Measurements from ENCODE around the gene ABCG1.

ABCG1 gene

DNA sequence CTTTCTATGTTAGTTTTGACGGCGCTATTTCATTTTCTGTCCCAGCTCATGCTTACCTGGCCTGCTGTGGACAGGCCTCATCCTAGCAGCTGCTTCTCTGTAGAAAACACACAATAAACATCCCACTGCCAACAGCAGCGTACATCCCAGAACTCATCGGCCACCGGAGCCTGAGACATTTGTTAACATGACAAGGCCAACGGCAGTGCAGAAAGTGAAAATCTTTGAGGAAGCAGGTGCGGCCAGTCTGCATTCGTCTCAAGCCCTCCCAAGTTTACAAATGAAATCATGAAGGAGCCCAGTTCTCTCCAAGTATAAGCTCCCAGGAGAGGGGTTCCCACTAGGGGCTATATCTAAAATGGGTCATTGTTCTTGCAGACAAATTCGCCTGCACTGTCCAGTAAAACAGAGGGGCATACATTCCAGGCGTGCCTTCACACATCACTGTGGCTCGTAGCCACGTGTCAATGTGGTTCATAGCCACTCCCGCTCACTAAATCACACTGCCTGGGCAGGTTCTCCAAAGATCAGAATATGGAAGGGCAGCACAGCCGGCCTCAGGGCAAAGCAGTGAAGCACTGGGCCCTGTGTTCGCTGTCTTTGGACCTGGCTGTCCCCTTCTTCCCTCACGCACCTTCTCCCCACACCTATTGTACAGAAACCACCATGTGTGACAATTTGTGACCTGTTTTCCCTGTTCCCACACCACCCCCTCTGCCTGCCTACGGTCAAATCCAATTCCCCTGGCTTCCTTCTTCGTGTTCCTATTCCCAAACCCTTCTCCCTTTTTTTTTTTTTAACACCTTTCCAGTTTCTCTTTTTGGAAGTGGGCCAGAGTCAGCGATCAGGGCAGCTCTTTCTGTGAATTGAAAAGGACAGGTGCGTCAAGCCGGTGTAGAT, 27.0 kb upstream of the ABCG1 start:
- DNase-seq (ENCODE audit: low read depth, low spot score) = no peak

DNA sequence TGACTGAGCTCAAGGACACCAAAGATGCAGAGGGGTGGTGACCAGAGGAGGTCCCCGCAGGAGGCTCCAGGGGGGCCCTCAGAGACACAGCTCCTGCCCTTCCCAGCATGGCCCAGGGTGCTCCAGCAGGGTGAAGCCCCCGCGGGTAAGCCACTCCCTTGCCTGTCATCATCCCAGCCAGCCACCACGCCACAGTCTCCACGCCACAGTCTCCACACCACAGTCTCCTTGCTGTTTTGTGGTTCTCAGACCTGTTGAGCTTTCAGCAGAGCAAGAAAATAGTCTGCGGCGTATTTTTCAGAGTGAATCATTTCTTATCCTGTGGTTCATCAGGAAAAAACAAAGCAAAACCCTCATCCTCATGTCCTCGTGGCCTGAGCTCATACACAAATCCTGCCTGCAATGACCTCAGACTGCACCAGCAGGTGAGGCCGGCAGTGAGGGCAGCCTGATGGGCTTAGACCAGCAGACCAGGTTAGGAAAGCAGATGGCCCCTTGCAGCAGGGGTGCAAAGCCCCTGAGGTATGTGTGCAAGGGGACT, 25.7 kb upstream of the ABCG1 start:
- no peak for DNase-seq (ENCODE audit: low read depth, low spot score)

DNA sequence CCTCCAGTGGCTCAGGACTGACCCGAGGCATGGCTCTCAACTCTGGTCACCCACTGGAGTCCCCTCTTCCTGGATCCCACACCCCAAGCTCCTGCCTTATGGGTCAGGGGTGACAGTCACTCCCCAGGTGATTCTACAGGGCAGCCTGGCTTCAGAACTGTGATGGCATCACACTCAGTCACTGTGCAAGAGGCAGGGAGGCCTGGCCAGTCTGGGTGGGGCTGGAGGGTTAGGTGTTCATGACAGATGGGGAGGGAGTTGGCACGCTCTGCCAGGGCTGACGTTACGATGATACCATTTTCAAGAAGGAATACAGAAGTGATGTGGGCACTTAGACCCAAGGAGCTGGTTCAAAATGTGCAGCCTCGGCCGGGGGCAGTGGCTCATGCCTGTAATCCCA, 25.2 kb upstream of the ABCG1 start:
- DNase-seq (ENCODE audit: low read depth, low spot score) = no peak

GRCh38 chr21:42194863-42195262, 24.1 kb upstream of the ABCG1 start:
- no peak for DNase-seq (ENCODE audit: low read depth, low spot score)

DNA sequence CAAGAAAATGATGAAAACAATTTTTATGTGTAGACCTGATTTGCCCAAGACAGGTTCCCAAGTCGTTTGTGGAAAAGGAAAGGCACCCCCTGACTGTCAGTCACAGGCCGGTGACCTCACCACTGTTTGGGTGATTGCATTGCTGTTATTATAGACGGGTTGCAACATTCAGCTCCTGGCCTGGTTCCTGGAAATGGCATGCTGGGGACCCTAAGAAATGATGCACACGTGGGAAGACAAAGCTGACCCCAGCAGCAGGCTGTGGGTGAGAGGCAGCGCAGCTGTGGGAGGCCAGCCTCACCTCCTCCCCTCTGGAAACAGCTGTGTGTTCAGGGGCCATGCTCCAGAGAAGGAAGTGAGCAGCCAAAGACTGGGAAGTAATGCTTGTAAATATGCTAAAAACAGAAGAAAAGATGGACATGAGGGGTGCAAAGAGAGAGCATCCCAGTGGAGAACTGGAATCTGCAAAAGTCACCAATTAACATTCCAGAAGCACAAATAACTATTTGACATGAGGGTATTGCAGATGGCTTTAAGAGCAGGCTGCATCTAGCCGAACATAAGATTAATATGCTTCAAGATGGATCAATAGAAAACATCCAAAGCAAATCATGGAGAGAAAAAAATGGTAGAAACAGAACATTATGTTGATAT, 23.4 kb upstream of the ABCG1 start:
- no peak for DNase-seq (ENCODE audit: low read depth, low spot score)

- no peak for DNase-seq (ENCODE audit: low read depth, low spot score)
These were observed 19.7 kb upstream of the ABCG1 start for GRCh38 chr21:42198929-42199867.

DNA sequence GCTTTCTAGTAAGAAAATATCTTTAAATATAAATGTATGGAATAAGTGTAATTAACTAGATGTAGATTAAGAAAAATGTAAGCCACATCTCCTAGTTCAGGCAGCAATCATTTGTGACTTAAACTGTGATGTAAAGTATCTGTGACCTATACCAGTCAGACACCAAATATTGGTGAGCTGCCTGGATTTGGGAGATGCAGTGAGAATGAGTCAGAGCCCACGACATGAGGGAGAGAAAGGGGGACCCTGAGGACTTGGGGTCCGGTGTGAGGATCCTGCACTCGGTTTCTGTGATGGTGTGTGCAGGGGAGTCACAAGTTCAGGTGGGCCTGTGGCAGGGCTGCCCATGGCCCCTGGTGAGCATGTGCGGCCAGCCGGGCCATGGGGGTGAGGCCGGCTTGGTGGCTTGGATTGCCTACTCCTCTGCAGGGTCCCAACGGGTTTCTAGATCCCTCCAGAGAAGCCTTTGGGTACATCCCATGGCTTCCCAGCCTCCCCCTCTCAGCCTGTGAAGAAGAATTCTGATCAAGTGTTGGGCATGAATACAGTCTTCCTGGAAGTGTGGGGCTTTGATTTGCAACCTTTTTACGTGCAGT, 19.0 kb upstream of the ABCG1 start:
- DNase-seq (ENCODE audit: low read depth, low spot score) = no peak

DNA sequence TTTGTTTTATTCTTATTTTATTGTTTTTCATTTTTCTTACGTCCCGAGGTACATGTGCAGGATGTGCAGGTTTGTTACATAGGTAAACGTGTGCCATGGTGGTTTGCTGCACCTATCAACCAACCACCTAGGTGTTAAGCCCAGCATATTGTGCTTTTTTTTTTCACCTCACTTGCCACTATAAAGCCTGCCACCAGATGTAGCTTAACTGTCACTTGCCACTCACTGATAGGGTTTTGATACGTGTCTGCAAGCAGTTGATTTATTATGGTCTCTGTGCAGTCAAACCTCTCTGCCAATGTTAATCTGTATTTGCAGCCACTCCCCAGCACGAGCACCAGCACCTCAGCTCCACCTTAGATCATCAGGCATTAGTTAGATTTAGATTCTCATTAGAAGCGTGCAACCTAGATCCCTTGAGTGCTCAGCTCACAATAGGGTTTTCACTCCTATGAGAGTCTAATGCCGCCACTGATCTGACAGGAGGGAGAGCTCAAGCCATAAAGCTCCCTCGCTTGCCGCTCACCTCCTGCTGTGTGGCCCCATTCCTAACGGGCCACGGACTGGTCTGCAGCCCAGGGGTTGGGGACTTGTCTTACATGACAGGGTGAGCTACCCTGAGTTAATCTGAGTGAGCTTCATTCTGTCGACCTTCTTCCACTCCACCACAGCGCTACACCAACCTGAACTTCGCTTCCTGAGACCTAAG, 17.9 kb upstream of the ABCG1 start:
- no peak for DNase-seq (ENCODE audit: low read depth, low spot score)

GRCh38 chr21:42201615-42202161, 17.3 kb upstream of the ABCG1 start:
- no peak for DNase-seq (ENCODE audit: low read depth, low spot score)

- DNase-seq (ENCODE audit: low read depth, low spot score) = no peak
These were observed 16.6 kb upstream of the ABCG1 start for GRCh38 chr21:42202321-42202720.

DNA sequence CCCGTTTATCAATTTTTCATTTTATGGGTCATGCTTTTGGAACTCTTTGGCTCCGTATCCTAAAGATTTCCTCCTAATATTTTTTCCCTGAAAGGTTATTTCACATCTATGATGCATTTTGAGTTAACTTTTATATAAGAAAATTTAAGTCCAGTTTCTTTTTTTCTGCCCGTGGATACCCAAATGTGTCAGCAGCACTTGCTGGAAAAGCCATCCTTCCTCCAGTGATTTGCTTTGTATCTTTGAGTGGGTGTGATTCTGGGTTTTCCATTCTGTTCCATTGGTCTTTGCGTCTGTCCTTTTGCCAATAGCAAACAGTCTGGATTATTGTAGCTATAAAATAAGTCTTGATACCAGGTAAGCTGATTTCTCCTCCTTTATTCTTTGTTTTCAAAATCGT, 15.6 kb upstream of the ABCG1 start:
- no peak for DNase-seq (ENCODE audit: low read depth, low spot score)

GRCh38 chr21:42203936-42204335, 15.0 kb upstream of the ABCG1 start:
- no peak for DNase-seq (ENCODE audit: low read depth, low spot score)

GRCh38 chr21:42207426-42207825, 11.5 kb upstream of the ABCG1 start:
- no peak for DNase-seq (ENCODE audit: low read depth, low spot score)

DNA sequence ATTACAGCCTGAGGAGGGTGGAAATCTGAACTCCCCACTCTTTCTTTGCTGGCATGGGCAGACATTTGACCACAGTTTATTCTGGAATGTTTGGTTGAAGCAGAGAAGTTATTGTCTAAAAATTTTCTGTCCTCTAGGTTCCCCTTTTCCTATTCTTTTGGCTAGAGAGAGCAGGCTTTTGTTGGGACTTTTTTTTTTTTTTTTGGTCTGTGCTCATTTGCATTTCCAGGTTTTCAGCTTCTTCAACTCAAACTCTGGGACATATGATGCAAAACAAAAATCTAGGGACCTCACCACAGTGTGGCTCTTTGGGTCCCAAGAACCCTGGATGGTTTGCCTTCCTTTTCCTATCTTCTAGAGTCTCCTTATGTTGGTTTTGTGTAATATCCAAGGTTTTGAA, 10.9 kb upstream of the ABCG1 start:
- DNase-seq (ENCODE audit: low read depth, low spot score) = no peak

DNA sequence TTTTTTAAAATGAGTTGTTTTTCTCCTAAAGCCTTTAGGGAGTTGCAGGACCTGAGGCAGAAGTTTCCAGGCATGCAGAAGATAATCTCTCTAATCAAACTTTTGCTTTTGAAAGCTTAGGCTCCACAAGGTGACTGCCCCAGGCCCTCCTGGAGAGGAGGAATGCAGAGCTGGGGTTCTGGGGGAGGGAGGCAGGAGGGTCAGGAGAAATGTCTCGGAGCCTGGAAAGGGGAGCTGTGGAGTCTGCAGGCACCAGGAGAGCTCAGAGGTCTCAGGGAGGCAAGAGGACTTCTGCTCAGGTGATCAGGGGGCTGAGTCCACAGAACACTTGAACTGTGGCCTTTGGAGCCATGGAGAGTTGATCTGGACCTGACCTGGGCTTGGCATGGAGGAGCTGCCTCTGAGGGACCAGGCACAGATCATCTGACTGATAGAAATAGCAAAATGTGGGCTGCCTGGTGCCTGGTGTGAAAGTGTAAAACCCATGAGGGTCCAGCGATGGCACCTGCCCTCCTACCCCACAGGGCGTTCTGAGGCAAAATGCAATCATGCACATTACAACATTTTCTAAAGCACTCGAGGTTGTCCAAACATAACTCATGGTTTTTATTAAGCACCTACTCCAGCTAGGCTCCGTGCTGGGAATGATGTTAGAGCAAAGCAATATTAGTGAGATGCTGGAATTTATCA, 10.0 kb upstream of the ABCG1 start:
- DNase-seq (ENCODE audit: low read depth, low spot score) = no peak

- DNase-seq (ENCODE audit: low read depth, low spot score) = no peak
These were observed 9.0 kb upstream of the ABCG1 start for GRCh38 chr21:42209801-42210479.

- DNase-seq (ENCODE audit: low read depth, low spot score) = no peak
These were observed 6.7 kb upstream of the ABCG1 start for GRCh38 chr21:42212266-42212665.

- no peak for DNase-seq (ENCODE audit: low read depth, low spot score)
These were observed 5.7 kb upstream of the ABCG1 start for GRCh38 chr21:42213082-42213774.

Data from astrocyte of the hippocampus (primary cell).